GM19438 (cell line): Measurements from ENCODE around the gene PSMB7.

Source experiments
- ATAC-seq: cut with Tn5 transposase; IDR thresholded peaks from one replicate; pipeline ENCODE4 v1.9.1; 2021; ENCODE audit warnings: low read depth; ENCODE audit not compliant: unreplicated experiment

Gene PSMB7

DNA sequence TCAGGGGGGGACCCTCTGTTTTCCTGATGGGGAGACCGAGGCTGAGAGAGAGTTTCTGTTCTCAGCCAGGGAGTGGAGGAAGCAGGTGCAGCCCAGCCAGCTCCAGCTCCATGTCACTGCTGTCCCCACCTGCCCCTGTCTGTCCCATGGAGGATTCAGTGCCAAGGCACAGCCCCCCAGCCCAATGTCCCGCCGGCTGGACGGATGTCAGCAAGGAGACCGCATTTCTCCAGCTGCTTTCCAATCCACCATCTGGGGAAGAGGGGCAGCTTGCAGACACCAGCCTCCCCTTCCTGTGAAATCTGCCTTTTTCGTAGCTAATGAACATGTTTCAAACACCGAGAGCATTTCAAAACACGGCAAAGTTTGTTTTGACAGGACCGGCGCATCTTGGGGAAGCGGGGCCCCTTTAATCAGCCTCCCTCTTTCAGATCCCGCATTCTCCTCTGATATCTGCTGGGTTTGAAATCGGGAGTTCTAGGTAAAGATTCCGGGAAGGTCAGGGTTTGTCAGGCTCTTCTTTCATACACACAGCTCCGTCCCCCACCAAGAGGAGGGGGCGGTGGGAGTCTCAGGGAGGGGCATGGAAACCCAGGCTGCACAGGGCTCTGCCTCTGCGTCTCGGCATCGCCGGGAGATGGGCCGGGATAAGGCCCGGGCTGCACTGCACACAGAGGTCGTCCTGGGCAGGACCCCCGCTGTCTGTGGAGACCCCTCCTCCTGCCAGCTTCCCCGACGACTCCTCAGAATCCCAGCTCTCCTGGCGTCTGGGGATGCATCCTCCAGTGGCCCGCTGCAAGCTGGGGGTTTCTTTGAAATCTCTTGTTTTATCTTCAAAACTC lies 82.7 kb downstream of the PSMB7 start:
- ATAC-seq: no peak

DNA sequence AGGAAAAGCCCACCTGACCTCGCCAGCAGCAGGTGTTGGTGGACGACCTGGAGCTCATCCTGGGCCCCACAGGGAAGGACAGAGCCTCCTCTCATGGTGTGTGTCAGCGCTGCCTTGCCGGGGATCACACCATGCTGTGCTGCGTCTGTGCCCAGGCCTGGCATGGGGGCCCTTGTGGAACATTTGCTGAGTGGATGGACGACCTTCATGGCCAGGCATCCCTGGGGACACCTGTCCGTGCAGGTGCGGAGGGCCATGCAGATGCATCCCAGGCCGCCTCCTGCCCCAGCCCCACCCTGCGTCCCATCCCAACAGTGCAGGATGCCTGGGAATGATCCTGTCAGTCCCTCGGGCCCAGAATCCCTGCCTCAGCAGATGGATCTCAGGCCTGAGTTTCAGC lies 83.7 kb downstream of the PSMB7 start:
- no peak for ATAC-seq

DNA sequence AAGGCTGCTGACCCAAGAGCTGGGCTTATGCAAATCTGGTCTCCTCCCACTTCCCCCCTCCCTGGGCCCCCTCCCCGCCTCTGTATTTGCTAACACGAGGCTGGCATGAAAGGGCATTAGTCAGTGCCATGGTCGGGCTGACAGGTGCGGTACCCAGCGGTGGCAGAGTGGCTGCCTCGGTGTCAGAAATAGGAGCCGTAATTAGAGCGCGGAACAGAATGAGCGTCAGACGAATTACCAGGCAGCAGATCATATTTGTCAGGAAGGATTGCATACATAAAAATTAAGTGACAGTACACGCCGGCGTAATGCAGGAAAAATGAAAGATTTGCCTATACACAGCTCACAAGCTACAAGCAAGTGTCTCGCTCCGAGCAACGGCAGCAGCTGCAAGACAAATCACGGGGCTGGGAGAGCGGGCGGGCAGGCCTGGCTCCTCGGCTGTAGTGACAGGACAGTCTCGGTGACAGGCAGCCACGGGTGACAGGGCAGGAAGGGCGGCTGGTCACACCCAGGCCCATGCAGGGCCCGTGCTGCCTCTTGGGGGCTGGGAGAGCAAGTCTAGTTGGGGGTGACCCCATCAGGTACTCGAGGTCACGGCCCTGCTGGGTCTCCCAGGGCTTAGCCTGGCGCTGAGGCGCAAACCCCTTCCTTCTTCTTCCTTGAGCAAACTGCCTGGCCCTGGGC lies 85.1 kb downstream of the PSMB7 start:
- ATAC-seq: no peak

DNA sequence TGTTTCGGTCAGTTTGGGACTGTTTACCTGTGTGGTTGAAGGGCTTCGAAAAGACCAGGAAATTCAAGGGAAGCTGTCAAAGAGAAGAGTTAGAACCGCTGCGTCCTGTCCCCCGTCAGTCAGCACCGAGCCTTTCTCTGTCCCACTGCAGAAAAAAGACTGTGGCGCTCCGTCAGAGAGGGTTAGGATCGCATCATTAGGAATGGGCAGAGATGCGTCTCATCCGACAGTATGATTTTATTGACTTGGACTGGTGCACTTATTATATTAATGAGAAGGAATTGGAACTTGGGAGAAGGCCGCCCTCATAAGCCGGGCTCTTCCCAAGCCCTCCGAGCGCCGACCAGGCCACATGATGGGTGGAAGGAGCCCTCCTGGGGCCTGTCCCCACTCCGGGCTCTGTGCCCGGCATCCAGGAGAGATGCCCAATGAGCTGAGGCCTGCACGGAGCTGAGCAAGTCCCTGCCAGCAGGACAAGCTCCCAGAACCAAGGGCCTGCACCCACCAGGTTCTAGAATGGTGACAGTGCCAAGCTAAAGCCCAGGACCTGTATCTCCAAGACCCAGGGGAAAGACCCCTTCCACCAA lies 85.9 kb downstream of the PSMB7 start:
- ATAC-seq: no peak

DNA sequence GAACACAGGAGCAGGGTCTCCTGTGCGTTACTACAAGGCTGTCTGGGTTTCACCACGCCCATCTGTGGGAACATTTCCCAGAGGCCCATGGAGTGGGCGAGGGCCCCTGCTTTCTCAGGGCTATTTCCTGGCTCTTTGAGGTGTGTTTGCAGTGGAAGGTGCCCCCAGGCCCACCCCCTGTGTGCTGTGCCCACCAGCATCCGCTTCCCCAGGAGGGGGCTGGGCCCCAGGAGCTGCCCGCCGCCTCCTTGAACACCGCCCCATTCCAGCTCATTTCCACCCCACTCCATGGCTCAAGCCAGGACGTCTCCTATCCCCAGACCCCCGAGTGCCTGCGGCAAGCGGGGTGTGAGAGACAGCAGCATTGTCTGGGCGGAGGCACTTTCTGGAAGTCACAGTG lies 87.0 kb downstream of the PSMB7 start:
- ATAC-seq: no peak

DNA sequence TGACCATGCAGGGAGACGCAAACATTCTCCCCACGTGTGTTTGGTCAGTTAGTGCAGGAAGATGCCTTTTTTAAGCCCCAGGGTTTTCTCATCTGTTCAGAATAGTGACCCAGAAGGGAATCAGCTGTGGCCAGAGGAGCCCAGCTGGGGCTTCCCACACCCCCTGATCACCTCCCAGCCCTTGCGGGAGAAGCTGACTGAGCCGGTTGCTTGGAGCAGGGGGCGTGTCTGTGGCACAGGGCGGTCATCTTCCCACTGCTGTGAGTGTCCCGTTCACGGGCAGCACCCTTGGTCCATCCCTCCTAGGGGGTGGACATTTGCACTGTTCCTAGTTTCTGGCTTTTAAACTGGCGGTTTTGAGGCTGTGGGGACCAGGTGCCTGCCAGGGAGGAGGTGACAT lies 87.8 kb downstream of the PSMB7 start:
- no peak for ATAC-seq

DNA sequence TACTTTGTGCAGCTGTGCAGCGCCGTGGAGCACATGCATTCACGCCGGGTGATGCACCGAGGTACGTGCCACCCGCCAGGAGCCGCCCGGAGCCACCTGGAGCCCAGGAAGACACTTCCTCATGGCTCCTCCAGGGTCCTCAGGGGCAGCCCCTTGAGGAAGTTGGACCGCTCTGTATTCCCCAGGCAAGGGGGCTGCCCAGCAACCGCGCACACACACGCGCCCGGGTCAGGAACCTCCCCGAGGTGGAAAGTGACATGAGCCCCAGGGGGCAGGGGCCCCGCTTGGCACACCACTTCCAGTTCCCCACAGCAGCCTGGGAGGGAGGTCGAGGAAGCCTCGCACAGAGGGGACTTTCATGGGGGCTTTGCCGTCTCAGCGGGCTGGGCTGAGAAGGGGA lies 88.9 kb downstream of the PSMB7 start:
- no peak for ATAC-seq

DNA sequence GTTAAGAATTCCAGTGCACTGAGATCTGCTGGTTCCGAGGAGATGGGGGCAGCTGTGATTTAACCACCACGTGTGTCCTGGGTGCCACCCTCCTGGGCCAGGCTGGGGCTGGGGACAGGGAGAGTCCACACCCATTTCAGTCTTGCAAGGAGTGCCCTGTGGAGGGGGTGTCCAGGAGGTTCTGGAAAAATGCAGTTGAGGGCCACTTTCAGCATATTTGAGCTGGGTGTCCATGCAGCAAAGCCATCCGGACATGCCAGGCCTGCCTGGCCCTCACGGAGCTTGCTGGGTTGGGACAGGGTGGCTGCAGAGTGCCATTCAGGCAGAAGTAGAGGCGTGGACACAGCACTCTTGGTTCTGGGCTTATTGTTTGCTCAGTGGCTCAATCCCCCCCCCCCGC lies 89.4 kb downstream of the PSMB7 start:
- ATAC-seq: no peak

DNA sequence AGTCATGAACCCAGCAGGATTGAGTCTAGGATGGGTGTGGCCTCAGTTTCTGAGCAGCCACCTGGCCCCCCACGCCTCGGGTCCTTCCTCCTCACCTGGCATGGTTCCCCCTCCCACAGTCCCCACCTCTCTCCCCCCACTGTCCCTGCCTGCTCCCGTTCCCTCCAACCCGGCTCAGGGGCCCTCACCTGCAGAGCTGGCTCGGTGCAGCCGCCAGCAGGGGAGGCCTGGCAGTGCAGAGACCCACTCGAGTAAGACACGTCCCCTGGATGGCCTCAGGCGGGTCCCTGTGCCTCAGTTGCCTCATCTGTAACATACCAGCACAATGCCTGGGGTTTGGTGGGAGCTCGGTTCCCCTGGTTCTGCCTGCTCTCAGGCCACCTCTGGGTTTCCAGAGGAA lies 91.3 kb downstream of the PSMB7 start:
- ATAC-seq: no peak

DNA sequence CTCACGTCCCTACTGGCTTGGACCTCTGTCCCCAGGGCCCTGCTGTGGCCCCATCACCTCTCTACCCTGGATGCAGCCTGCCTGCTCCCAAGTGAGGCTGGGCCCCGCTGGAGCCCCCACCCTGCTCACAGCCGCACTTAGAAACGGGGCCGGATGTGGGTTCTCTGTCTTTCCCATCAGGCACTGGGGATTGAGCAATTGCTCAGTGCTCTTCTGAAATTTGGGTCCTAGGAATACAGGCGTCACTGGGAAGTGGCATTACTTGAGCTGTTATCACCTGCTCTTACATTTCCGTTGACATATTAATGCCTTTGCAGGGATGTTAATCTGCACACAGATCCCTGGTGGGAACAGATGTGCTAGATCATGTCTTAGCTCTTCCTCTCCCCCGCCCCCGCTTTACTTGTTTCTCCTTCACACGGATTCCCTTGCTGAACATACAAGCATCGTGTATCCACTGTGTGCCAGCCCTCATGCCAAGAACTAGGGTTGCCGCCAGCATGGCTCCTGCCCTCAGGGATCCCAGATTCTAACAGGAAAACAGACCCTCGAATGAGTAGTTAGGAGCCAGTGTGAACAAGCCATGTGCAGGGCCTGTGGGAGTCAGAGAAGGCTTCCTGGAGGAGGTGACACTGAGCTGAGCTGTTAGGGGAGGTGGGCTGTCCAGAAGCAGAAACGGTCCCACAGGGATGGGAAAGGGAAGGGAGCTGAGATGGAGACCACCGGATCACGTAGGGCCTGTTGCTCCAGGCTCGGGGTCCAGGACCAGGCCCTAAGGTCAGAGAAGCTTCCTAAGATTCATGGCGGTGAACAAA lies 92.4 kb downstream of the PSMB7 start:
- ATAC-seq: no peak

DNA sequence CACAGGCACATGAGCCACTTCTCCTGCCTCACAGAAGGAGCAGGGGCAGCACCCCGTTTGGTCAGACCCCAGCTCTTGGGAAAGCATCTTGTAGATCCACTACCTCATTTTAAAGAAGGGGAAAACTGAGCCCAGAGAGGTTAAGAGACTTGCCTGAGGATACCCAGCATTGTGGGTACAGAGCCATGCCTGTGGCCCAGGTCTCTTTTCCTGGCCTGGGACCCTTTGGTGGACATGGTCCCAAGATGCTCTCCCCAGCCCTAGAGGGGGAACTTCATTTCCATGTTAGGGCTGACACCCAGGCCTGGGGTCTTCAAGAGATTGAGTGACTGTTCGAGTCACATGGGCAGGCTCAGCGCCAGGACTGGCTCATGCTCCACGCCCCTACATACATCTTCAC lies 93.3 kb downstream of the PSMB7 start:
- ATAC-seq: no peak

DNA sequence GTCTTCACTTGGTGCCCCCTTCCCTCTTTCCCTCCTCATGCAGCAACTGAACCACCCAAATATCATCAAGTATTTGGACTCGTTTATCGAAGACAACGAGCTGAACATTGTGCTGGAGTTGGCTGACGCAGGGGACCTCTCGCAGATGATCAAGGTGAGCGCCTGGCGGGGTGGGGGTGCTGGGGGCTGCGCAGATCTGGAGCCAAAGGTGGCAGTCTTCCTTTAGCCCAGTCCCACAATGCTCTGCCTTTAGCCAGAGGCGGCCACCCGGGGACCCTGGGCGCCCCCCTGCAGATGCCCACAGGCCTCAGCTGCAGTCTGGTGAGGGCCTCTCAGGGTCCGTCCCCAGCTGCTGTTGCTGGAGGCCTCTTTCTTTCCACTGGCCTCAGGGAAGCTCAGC lies 93.8 kb downstream of the PSMB7 start:
- ATAC-seq: no peak

DNA sequence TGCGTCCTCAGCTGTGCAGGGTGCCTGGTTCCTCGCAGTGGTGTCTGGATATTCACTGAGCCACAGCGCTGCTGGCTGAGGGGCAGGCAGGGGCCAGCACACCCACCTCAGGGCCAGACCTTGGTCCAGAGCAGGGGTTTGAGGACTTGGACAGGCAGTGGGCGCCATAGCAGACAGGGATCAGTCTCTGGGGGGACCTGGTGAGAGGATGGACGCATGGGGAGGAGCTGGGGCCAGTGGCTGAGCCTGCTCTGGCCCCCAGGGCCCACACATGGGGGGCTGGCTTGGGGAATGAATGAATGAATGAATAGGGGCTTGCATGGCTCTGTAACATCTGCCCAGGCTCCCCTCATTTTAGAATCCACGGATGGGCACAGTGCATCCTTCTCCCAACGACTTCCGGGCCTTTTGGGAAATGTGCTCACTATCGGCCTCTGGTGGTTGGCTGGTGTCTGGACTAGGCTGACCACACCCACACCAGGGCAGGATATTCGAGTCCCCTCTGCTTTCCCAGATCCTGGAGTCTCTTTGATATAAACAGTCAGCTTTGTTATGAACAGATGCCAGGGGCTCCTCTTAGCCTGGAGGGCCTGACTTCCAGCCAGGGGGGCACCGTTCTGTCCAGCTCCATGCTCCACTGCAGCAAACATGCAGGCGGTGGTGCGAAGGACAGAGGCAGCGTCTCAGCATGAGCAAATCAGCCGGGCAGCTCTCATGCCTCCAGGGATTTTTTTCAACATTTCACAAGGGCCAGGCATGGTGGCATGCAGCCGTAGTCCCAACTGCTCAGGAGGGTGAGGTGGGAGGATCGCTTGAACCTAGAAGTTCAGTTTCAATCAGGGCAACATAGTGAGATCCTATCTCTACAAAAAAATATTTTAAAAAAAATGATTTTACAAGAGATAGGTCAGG lies 94.9 kb downstream of the PSMB7 start:
- no peak for ATAC-seq

DNA sequence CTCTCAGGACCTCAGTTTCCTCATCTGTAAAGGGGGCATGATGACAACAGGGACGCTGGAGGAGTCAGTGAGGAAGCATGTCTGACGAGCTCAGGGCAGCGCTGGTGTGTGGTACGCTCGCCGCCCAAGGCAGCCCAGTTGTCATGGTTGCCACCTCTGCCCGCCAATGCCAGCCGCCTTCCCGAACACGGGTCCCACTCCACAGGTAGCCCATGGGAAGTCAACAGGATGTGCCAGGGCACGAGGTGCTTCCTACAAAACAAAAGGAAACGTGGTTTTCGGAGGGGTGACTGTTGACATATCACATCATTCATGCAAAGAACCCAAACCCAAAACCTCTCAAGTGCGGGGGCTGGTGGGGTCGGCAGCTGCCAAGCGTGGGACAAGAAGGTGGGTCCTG lies 99.4 kb downstream of the PSMB7 start:
- no peak for ATAC-seq

DNA sequence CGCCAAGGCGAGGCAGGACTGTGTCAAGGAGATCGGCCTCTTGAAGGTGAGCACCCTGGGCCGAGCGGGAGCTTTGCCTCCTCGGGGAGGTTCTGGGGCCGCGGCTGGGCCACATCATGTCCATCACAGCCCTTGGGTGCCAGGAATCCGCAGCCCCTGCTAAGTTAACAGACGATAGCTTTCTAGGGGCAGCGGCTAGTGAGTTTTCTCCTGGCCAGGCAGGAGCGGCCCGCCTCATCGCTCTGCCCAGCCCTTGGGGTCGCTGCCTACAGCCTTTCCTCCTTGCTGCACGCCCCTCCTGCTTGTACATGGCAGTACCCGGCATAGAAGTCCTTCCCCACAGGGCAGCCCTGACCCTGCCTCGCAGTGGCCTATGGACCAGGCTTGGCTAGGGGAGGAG lies 101.3 kb downstream of the PSMB7 start:
- ATAC-seq: no peak

DNA sequence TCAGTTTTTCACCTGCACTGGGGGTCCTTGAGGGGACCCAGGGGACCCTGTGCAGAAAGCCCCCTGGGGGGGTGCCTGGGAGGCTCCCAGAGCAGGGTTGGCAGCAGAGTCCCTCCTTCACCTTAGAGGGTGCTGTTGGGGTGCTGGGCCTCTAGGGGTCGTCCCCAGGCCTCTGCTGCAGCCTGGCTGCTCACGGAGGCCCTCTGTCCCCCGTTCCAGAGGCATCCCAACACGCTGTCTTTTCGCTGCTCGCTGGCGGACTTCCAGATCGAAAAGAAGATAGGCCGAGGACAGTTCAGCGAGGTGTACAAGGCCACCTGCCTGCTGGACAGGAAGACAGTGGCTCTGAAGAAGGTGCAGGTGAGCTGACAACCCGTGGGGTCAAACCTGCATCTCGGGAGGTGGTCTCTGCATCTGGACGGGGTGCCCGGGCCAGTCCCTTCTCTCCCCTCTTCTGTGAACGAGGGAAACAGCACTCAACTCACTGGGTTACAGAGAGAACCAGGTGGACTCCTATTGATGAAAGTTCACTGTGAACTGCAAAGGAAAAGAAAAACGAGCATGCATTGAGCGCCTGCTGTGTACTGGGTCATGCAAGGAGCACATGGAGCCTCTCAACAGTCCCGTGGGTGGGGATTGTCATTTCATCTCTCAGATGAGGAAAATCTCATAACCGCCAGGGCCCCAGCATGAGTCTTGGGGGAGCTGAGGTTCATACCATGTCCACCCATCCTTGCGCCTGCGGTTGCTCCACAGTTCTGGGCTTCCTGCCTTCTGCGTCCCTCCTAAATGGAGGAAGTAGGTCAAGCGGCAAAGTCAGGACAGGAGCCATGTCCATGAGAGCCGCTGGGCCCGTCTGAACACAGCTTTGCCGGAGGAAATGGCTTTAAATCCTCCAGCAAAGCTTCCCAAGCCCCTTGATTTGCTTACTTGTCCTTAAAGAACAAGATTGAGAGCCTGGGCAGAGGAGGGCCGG lies 102.7 kb downstream of the PSMB7 start:
- ATAC-seq: no peak

DNA sequence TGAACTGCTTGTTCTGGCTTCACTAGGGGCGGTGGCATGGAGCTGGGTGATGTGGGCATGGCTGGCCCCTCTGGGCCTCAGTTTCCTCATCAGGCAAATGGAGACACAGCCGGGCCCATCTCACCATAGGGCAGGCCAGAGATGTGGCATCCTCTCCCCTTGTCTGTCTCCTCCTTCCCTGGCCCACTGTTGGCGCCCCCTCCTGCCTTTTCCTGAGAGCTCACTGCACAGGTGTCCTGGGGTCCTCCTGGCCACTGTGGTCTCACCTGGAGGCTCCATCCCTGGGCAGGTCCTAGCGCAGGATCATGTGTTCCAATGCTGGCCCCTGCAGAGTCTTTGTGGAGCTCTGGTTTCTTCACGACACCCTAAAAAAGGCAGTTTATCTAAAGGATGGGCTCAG lies 104.0 kb downstream of the PSMB7 start:
- ATAC-seq: no peak

DNA sequence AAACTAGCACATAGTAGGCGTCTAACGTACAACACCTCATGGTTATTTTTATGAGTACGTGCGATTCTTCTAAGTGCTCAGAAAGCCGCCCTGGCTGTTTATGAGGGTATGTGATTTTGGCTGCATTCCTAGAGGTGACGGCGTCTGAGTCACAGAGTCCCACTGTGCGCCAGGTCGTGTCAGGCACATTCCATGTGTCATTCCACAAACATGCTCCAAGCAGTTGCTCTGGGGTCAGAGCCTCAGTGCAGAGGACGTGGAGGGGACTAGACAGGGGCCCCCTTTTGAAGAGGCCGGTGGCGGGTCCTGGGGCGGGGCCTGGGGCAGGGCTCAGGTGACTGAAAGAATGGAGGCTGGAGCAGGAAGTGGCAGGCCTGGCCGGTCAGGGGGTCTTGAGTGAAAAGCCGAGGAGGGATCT lies 105.6 kb downstream of the PSMB7 start:
- no peak for ATAC-seq
